ENCODE measurements around the gene RAD51B.

RAD51B gene

DNA sequence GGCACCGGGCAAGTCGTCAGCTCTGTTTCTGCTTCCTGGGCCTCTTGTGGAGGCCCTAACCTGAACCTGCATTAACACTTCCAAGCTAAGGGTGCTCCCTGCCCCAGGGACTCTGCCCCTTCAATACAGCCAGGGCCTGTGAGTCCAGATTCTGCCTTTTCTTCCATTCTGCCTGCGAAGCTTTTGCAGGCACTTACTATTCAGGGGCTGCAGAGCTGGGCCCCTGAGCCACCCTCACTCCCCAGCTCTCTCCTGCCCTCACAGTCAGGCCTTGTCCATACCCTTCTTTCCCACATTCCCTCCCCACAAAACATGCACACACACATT is 872.2 kb downstream of the RAD51B start:
- Histone ChIP-seq H3K27ac (ENCODE audit: extremely low read depth, low read depth, low read length) (no peak overlapping the region), H3K4me3 (ENCODE audit: low read depth, low read length) (no peak overlapping the region), H3K36me3 (ENCODE audit: control insufficient read depth in 2 of 2, insufficient read depth in 1 of 2, low read length in 2 of 2) (no peaks in the 10 kb centered on the region), H3K9me3 (ENCODE audit: control insufficient read depth, insufficient read depth, low read depth, low read length) (no peaks in the 10 kb centered on the region), H3K4me1 (ENCODE audit: control insufficient read depth, insufficient read depth, low read length) (peaks cover 4% of the 10 kb centered on the region; the same call in 1 of the 2 replicates)
- CTCF ChIA-PET = interaction anchor here (0.6 kb wide), 1 partner anchor 9 kb away, joined by 3 read pairs; no protein-coding TSS in a partner anchor
- POLR2A ChIA-PET = no interaction called here
- TF ChIP-seq ZNF645 (tag by site-specific recombination; IDR thresholded peaks at IDR 0.05) (no peak), BCL11A (tag by site-specific recombination; IDR thresholded peaks at IDR 0.05; ENCODE audit: low read depth) (no peak), ZBTB26 (tag by site-specific recombination; optimal IDR thresholded peaks at IDR 0.05) (no peak), ZNF580 (tag by site-specific recombination; IDR thresholded peaks at IDR 0.05) (no peak), ZNF555 (tag by site-specific recombination; conservative IDR thresholded peaks at IDR 0.05) (no peak), YY2 (tag by site-specific recombination; IDR thresholded peaks at IDR 0.05) (no peak), ZNF544 (tag by site-specific recombination; IDR thresholded peaks at IDR 0.05) (no peak), ZNF148 (tag by site-specific recombination; IDR thresholded peaks at IDR 0.05; ENCODE audit: borderline replicate concordance) (no peak), ZNF426 (tag by site-specific recombination; IDR thresholded peaks at IDR 0.05) (no peak)
- TF ChIP-seq, protein P1, sequence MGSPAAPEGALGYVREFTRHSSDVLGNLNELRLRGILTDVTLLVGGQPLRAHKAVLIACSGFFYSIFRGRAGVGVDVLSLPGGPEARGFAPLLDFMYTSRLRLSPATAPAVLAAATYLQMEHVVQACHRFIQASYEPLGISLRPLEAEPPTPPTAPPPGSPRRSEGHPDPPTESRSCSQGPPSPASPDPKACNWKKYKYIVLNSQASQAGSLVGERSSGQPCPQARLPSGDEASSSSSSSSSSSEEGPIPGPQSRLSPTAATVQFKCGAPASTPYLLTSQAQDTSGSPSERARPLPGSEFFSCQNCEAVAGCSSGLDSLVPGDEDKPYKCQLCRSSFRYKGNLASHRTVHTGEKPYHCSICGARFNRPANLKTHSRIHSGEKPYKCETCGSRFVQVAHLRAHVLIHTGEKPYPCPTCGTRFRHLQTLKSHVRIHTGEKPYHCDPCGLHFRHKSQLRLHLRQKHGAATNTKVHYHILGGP (tag by site-specific recombination; IDR thresholded peaks at IDR 0.05) = no peak

- peaks cover 4% of the 10 kb centered on the region; the same call in 1 of the 2 replicates for H3K4me1 ChIP-seq (ENCODE audit: control insufficient read depth, insufficient read depth, low read length)
- H3K27ac ChIP-seq (ENCODE audit: extremely low read depth, low read depth, low read length) = no peak overlapping the region
- H3K36me3 ChIP-seq (ENCODE audit: control insufficient read depth in 2 of 2, insufficient read depth in 1 of 2, low read length in 2 of 2) = no peaks in the 10 kb centered on the region
- no peaks in the 10 kb centered on the region for H3K9me3 ChIP-seq (ENCODE audit: control insufficient read depth, insufficient read depth, low read depth, low read length)
- no peak overlapping the region for H3K4me3 ChIP-seq (ENCODE audit: low read depth, low read length)
- ChIA-PET POLR2A (no interaction called here), CTCF (interaction anchor here (0.6 to 0.7 kb wide), 2 partner anchors 9 to 171 kb away, joined by 3 read pairs; no protein-coding TSS in a partner anchor)
- no peak for TF ChIP-seq ZNF791 (tag by site-specific recombination; IDR thresholded peaks at IDR 0.05)
- no peak for TF ChIP-seq IKZF3 (tag by site-specific recombination; IDR thresholded peaks at IDR 0.05)
- TF ChIP-seq ZNF48 (tag by site-specific recombination; IDR thresholded peaks at IDR 0.05) = no peak
- no peak for TF ChIP-seq ZNF837 (tag by site-specific recombination; IDR thresholded peaks at IDR 0.05)
- TF ChIP-seq PRDM2 (tag by site-specific recombination; IDR thresholded peaks at IDR 0.05; ENCODE audit: borderline replicate concordance) = no peak
These were observed 872.6 kb downstream of the RAD51B start for GRCh38 chr14:68692216-68692615.

Data from HEK293 (cell line).